B cell (primary cell): ENCODE results near the gene NACA.

Experiments used
- CTCF ChIP-seq: fragments of 200-600 bp; IDR thresholded peaks from one replicate; pipeline ENCODE4 v1.8.0; 2022; ENCODE audit warnings: antibody characterized with exemption, mild to moderate bottlenecking
- EZH2 ChIP-seq: IDR thresholded peaks from 2 replicates; pipeline ENCODE4 v1.6.1; 2012; ENCODE audit warnings: borderline replicate concordance, low read depth, mild to moderate bottlenecking, moderate library complexity, low read length; ENCODE audit not compliant: insufficient read depth, poor library complexity, severe bottlenecking

- TF ChIP-seq CTCF (no peak), EZH2 (no peak)
Measured at GRCh38 chr12:56668197-56668457, 57.0 kb downstream of the NACA start.
